GM12878 (cell line): ENCODE measurements around the gene ULK1. TPM values are rescaled to one million over a fixed set of nuclear protein-coding genes. Genes with fewer than 3 reads are reported as not detected.

Experiments used
- ATAC-seq: fragments of 200-7000 bp; cut with Tn5 transposase; 3 replicates; pipeline ENCODE4 v1.9.1; 2020; ENCODE audit warnings: mild to moderate bottlenecking, moderate library complexity
- BruUV-seq: library from RNA; stranded (reverse); fragments of 400-500 nt; replicated peaks from 2 replicates; lab custom pipeline; 2021; lab: Mats Ljungman, UMichigan
- CTCF ChIA-PET: fragments of 300-600 bp; sonication (Branson Sonifier 250); formaldehyde crosslinking; extraction: SDS; loops from one replicate; lab custom pipeline; 2021; ENCODE audit warnings: inconsistent platforms; lab: Yijun Ruan, JAX
- POLR2A ChIA-PET: fragments of 350-600 bp; formaldehyde crosslinking; extraction: SDS; loops from one replicate; lab custom pipeline; 2021; ENCODE audit warnings: inconsistent platforms; lab: Charles Lee
- RAD21 ChIA-PET: fragments of 300-600 bp; sonication (Branson Sonifier 250); formaldehyde crosslinking; loops from one replicate; lab custom pipeline; 2023; ENCODE audit warnings: antibody characterized with exemption; ENCODE audit not compliant: unreplicated experiment; lab: Charles Lee
- SMC1A ChIA-PET: fragments of 300-600 bp; sonication (Branson Sonifier 250); formaldehyde crosslinking; loops from one replicate; lab custom pipeline; 2023; ENCODE audit not compliant: unreplicated experiment, uncharacterized antibody; lab: Charles Lee
- DNase-seq: peaks from one replicate; pipeline ENCODE4 v3.0.0-alpha.2; 2011; ENCODE audit warnings: low read depth, low spot score
- FAIRE-seq: peaks from 3 replicates; lab custom pipeline; 2011; peaks lifted over from hg19 to GRCh38; lab: Jason Lieb, UNC
- H2AFZ ChIP-seq: 2 replicates; pipeline ENCODE4 v1.6.0; 2011; ENCODE audit warnings: low read depth, low read length, control low read depth; ENCODE audit not compliant: control insufficient read depth
- H3K27ac ChIP-seq: 2 replicates; pipeline ENCODE4 v1.5.1; 2011; ENCODE audit warnings: control low read depth; ENCODE audit not compliant: control insufficient read depth, insufficient read depth
- H3K27me3 ChIP-seq, 2 experiments: replicated peaks in 1 of 2; 2 replicates each; pipeline versions ENCODE4 v1.6.0 to v1.6.1; 2011; ENCODE audit warnings: low read length in 1 of 2; ENCODE audit not compliant: control insufficient read depth in 2 of 2, insufficient read depth in 2 of 2
- H3K36me3 ChIP-seq, 2 experiments: 2 replicates each; pipeline ENCODE4 v1.5.1; 2011; ENCODE audit warnings: low read length in 1 of 2; ENCODE audit not compliant: control insufficient read depth in 2 of 2, insufficient read depth in 2 of 2
- H3K4me1 ChIP-seq: 2 replicates; pipeline ENCODE4 v1.6.1; 2011; ENCODE audit warnings: mild to moderate bottlenecking, low read length, moderate library complexity, mixed read lengths; ENCODE audit not compliant: control insufficient read depth, insufficient read depth
- H3K4me2 ChIP-seq: 2 replicates; pipeline ENCODE4 v1.6.0; 2011; ENCODE audit warnings: control low read depth; ENCODE audit not compliant: control insufficient read depth, insufficient read depth
- H3K4me3 ChIP-seq: fragments of 200-600 bp; sonication (generic); 2 replicates; pipeline ENCODE4 v1.5.1; 2016
- H3K79me2 ChIP-seq: 2 replicates; pipeline ENCODE4 v1.6.0; 2011; ENCODE audit warnings: low read length; ENCODE audit not compliant: control insufficient read depth, insufficient read depth
- H3K9ac ChIP-seq: 2 replicates; pipeline ENCODE4 v1.8.0; 2011; ENCODE audit warnings: low read length, control low read depth, mixed read lengths; ENCODE audit not compliant: control insufficient read depth, insufficient read depth
- H3K9me3 ChIP-seq: replicated peaks from 3 replicates; pipeline ENCODE4 v1.5.1; 2011; ENCODE audit warnings: mild to moderate bottlenecking, low read length; ENCODE audit not compliant: control insufficient read depth, insufficient read depth
- H4K20me1 ChIP-seq: 2 replicates; pipeline ENCODE4 v1.6.0; 2011; ENCODE audit not compliant: control insufficient read depth, insufficient read depth
- NFXL1 ChIP-seq: fragments of 450-650 bp; IDR thresholded peaks from 2 replicates; pipeline ENCODE4 v1.6.1; 2017; ENCODE audit warnings: antibody characterized with exemption, mild to moderate bottlenecking, borderline replicate concordance
- NRF1 ChIP-seq: conservative IDR thresholded peaks from 2 replicates; pipeline ENCODE4 v1.6.1; 2011; ENCODE audit warnings: mild to moderate bottlenecking, low read depth, low read length, improper control_type of control experiment
- WGBS: methylation state at CpG from one replicate; pipeline ENCODE4 v1.1.6; 2016; ENCODE audit warnings: low lambda C conversion rate; ENCODE audit not compliant: insufficient replicate concordance, insufficient coverage; ENCODE audit errors: missing lambda C conversion rate; 5-methylcytosine and 5-hydroxymethylcytosine counted together
- in situ Hi-C: fragments of 300-500 bp; cut with MboI; formaldehyde crosslinking; loops from 9 replicates; pipeline ENCODE4 v1.14.3; 2018; ENCODE audit warnings: mixed read lengths
- intact Hi-C: fragments of 100-400 bp; cut with micrococcal nuclease; formaldehyde crosslinking; loops from one replicate; pipeline ENCODE4 v1.14.2; 2022; ENCODE audit not compliant: unreplicated experiment
- polyA plus RNA-seq, 11 experiments: library from polyadenylated mRNA; depleted of rRNA in 4 of 11; unstranded in 6 of 11; stranded (reverse) in 5 of 11; fragments of >200 nt; fragmentation: Nextera tagmentation in 4 of 11; fragmentation: Illumina TruSeq in 1 of 11; extraction: Ambion mirVana in 4 of 11; extraction: Trizol in 1 of 11; gene quantifications; 1 replicate in 1 of 11; 2 replicates in 10 of 11; pipeline versions ENCODE4 v1.2.1 to v1.2.3, GENCODE V29; 2011 to 2016; ENCODE audit warnings: inconsistent platforms in 2 of 11, missing spikeins in 2 of 11, low read depth in 1 of 11
- total RNA-seq, 4 experiments: library from RNA; depleted of rRNA in 3 of 4; stranded (reverse); fragments of >200 nt in 3 of 4; fragmentation: Illumina TruSeq in 1 of 4; extraction: Trizol in 1 of 4; gene quantifications; 2 replicates each; pipeline versions ENCODE4 v1.2.1 to v1.2.3, GENCODE V29; 2013 to 2021
- TF ChIP-seq, protein P1 (sequence below): fragments of 450-650 bp; IDR thresholded peaks from 2 replicates; pipeline ENCODE4 v1.6.1; 2017; ENCODE audit warnings: mild to moderate bottlenecking, moderate library complexity
- TF ChIP-seq, protein P2 (sequence below): fragments of 450-650 bp; IDR thresholded peaks from 2 replicates; pipeline ENCODE4 v1.6.1; 2017; ENCODE audit warnings: mild to moderate bottlenecking, low read depth, inconsistent platforms; ENCODE audit not compliant: poor library complexity, severe bottlenecking

ULK1 gene
- total and polyA plus RNA-seq, 10 of the 15 experiments (the other 5 are each of a cell fraction or from before 2014, with no cell fraction given): 0.13 to 14.1 (median 1.5) TPM

DNA sequence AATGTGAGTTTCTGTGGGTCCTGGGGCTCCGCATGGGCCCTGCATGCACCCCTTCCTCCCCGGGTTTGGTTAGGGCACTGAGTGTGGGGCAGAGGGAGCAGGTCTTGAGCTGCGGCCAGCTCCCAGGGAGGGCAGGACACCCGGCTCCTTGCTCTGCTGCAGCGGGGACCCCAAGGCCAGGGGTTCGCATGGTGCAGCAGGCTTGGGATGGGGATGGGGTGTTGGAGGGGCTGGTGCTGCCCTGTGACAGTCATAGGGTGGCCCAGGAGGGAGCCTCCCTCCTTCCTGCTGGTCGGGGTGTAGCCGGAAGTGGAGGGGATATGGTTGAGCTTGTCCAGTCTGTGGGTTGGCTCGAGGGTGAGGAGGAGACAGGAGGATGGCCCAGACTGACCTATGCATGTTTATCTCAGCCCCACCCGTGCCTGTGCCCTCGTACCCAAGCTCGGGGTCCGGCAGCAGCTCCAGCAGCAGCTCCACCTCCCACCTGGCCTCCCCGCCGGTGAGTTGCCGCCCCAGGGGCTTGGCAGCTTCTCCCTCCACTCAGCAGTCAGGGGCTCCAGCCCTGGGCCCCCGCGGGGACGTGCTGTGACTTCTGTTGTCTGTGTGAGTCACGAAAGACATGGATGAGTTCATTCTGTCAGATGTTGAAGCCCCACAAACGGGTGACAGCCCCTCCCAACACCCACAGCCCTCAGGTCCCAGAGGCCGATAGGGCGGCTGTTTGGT, 16.0 kb downstream of the ULK1 start (continued):
- TF ChIP-seq, protein P1, sequence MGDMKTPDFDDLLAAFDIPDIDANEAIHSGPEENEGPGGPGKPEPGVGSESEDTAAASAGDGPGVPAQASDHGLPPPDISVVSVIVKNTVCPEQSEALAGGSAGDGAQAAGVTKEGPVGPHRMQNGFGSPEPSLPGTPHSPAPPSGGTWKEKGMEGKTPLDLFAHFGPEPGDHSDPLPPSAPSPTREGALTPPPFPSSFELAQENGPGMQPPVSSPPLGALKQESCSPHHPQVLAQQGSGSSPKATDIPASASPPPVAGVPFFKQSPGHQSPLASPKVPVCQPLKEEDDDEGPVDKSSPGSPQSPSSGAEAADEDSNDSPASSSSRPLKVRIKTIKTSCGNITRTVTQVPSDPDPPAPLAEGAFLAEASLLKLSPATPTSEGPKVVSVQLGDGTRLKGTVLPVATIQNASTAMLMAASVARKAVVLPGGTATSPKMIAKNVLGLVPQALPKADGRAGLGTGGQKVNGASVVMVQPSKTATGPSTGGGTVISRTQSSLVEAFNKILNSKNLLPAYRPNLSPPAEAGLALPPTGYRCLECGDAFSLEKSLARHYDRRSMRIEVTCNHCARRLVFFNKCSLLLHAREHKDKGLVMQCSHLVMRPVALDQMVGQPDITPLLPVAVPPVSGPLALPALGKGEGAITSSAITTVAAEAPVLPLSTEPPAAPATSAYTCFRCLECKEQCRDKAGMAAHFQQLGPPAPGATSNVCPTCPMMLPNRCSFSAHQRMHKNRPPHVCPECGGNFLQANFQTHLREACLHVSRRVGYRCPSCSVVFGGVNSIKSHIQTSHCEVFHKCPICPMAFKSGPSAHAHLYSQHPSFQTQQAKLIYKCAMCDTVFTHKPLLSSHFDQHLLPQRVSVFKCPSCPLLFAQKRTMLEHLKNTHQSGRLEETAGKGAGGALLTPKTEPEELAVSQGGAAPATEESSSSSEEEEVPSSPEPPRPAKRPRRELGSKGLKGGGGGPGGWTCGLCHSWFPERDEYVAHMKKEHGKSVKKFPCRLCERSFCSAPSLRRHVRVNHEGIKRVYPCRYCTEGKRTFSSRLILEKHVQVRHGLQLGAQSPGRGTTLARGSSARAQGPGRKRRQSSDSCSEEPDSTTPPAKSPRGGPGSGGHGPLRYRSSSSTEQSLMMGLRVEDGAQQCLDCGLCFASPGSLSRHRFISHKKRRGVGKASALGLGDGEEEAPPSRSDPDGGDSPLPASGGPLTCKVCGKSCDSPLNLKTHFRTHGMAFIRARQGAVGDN: no peak
- no peak for TF ChIP-seq NRF1

DNA sequence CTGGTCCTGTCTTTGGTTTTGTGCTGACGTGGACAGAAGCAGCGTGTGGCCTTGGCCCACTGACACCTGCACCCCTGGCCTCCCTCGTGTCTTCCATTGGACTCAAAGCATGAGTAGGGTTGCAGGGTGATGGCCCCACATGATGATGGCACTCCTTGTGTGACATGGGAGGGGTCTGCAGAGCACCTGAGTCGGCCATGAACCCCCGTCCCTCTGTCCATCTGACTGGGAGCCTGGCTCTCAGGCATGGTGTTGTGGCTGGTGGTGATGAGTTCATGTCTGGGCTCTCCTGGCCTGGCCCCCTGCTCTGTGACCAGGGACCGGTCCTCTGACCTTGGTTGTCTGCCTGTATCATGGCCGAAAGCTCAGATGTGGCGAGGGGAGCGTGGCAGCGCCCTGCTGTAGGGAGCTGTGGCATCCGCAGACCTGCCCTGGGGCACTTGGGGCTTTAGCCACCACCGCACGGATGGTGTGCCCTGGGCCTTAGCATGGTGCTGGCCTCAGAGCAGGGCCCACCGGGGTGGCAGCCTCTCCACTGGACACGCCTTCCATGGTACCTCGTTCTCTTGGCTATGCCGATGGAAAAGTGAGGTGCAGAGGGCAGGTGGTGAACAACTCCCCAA, 16.7 kb downstream of the ULK1 start:
- no peak overlapping the region for H3K27ac ChIP-seq
- H3K4me3 ChIP-seq: no peak overlapping the region
- CTCF ChIA-PET: no interaction called here
- POLR2A ChIA-PET: no interaction called here
- H3K36me3 ChIP-seq: no peaks in the 10 kb centered on the region; a peak in 3 of 4 replicates
- no peak for DNase-seq
- intact Hi-C loops (no loop called here), in situ Hi-C loops (no loop called here)
- H3K4me2 ChIP-seq: no peak overlapping the region
- RAD21 ChIA-PET: no interaction called here
- no peaks in the 10 kb centered on the region for H4K20me1 ChIP-seq
- ATAC-seq: no peak
- no peaks in the 10 kb centered on the region for H3K4me1 ChIP-seq
- BruUV-seq: no TSS peak
- H3K79me2 ChIP-seq: no peaks in the 10 kb centered on the region
- 86% methylated on average over 17 of the region's 17 CpGs for WGBS
- H2AFZ ChIP-seq: no peak overlapping the region
- FAIRE-seq: no peak
- SMC1A ChIA-PET: no interaction called here
- H3K27me3 ChIP-seq: no peaks in the 10 kb centered on the region
- H3K9ac ChIP-seq: no peak overlapping the region
- H3K9me3 ChIP-seq: no peaks in the 10 kb centered on the region
- no peak for TF ChIP-seq NFXL1
- TF ChIP-seq, protein P2, sequence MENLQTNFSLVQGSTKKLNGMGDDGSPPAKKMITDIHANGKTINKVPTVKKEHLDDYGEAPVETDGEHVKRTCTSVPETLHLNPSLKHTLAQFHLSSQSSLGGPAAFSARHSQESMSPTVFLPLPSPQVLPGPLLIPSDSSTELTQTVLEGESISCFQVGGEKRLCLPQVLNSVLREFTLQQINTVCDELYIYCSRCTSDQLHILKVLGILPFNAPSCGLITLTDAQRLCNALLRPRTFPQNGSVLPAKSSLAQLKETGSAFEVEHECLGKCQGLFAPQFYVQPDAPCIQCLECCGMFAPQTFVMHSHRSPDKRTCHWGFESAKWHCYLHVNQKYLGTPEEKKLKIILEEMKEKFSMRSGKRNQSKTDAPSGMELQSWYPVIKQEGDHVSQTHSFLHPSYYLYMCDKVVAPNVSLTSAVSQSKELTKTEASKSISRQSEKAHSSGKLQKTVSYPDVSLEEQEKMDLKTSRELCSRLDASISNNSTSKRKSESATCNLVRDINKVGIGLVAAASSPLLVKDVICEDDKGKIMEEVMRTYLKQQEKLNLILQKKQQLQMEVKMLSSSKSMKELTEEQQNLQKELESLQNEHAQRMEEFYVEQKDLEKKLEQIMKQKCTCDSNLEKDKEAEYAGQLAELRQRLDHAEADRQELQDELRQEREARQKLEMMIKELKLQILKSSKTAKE: no peak
